NCI-H2171 (cell line): ENCODE measurements around the gene RHBDL3.
"Not testable (repeated sequence)": the region's sequence is repeated elsewhere in the genome, so short reads cannot be mapped to it uniquely, and the experiment has no call there.

Experiments
- DNase-seq: peaks from one replicate; lab custom pipeline; 2025; lab: John Stamatoyannopoulos, UW

Gene RHBDL3

GRCh38 chr17:32289471-32290070 is 23.9 kb downstream of the RHBDL3 start:
- DNase-seq: no peak

- no peak for DNase-seq
Observed at GRCh38 chr17:32292094-32292493, 26.5 kb downstream of the RHBDL3 start.

DNA sequence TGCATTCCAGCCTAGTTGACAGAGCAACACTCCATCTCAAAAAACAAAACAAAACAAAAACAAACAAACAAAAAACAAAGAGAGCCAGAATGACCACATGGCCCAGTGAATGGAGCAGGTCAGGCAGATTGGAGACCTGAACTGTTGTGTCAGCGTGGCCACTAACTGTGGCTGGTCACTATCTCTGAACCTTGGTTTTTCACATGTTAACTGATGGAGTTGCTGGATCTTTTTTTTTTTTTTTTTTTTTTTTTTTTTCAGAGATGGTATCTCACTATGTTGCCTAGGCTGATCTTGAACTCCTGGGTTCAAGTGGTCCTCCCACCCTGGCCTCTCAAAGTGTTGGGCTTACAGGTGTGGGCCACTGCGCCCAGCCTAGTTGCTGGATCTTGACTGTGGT is 31.8 kb downstream of the RHBDL3 start:
- no peak for DNase-seq

DNA sequence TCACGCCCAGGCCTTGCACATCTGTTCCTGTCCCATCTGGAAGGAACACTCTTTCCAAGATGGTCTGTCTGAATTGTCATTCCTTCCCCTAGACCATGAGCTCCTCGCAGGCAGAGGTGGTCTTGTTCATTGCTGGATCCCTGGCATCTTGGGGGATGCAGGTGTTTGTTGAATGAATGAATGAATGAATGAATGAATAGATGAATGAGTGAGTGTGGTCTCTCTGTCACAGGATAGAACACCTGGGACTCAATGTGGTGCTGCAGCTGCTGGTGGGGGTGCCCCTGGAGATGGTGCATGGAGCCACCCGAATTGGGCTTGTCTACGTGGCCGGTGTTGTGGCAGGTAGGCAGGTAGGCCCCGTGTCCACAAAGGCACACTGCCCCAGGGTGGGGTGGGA is 32.2 kb downstream of the RHBDL3 start:
- DNase-seq: no peak

DNA sequence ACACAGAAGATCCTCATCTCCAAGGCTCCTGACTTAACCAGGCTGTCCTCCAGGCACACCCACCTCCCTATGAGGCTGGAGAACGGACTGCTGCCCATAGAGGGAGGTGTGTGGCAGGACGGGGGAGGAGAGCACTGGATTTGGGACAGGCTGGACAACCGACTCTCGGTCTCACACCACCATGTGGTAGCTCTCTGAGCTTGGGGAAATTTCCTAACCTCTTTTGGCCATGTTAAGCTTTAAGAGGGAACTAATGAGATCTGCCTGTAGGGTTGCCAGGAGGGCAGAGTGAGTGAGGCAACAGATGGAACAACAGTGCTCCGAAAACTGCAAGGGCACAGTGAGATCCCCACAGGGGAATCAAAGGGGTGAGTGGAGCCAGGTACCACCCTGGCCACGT is 32.7 kb downstream of the RHBDL3 start:
- peak; percentile 63 for DNase-seq

- DNase-seq: peak; percentile 76
Observed at GRCh38 chr17:32298721-32299579, 33.3 kb downstream of the RHBDL3 start.

DNA sequence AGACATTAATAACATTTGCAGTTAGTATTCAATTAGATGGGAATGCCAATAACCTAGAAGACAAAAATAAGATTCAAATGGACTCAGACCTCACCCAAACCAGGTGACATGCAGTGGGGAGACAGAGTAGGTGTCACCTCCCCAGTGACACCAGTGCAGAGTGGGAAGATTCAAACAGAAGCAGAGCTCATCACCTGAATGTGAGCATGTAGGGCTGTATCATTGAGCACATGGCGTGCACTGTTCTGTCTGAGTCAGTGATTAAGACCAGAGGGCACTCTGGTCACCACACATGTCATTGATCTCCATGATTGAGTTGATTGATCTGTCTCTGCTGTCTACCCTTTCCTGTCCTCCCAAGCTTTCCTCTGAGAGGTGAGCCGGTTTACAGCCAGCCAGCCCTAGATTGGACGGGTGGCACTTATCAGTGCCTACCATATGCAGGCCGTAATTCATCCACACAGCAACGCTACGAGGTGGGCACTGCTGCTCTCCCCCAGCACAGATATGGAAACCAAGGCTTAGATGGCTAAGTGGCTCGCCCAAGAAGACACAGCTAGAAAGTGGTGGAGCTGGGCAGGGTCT is 34.0 kb downstream of the RHBDL3 start:
- DNase-seq: no peak

DNA sequence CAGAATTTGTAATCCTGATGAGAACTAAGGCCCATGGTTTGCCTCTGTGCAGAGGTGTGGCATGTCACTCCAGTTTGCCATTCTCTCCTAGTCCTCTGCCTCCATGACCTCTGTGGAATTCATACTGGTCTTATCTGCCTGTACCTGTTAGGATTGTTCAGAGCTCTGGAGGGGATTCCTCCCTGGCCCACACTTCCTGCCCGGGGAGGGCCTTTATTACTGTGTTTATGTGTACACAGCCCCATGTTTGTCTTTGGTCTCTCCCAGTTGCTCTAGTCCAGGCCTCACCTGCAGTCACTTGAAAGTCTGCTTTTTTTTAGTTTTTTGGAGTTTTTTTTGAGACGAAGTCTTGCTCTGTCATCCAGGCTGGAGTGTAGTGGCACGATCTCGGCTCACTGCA is 36.4 kb downstream of the RHBDL3 start:
- no peak for DNase-seq

DNA sequence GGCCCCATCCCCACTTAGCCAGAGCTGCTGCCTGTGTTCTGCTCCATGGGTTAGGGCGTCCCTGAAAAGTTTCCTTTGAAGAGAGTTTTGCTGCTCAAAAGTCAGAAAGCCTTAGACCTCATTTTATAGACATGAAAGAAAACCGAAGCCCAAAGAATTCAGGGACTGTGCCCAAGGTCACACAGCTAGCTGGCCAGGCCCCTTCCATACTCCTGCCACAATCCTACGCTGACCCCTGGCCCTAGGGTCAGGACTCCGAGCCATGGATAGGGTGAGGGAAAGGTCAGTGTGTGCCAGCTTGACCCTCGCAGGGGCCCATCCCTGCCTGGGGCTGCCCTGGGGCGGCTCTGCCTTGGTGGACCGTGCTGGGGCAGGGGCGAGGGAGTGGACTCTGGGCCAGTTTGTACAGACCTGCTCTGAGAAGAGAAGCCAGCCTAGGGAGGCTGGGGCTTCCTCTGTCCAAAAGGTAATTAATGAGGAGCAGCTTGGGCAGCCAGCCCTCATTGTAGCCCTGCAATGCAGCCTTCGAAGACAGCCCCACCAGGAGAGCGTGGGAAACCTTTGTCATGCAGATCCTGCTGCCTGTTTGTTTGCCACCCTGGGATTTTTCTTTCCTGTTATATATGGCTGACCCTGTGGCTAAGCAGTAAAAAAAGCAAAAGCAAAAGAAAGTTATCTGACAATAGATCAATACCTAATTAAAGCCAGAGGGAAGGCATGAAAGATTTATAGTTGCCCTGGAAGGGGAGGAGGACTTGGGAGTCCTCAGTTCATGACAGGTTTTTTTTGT is 37.4 kb downstream of the RHBDL3 start:
- DNase-seq: no peak

GRCh38 chr17:32303781-32304288 is 38.2 kb downstream of the RHBDL3 start:
- no peak for DNase-seq

GRCh38 chr17:32305049-32305448 is 39.4 kb downstream of the RHBDL3 start:
- no peak for DNase-seq

- DNase-seq: no peak
Observed at GRCh38 chr17:32307658-32308057, 42.0 kb downstream of the RHBDL3 start.

DNA sequence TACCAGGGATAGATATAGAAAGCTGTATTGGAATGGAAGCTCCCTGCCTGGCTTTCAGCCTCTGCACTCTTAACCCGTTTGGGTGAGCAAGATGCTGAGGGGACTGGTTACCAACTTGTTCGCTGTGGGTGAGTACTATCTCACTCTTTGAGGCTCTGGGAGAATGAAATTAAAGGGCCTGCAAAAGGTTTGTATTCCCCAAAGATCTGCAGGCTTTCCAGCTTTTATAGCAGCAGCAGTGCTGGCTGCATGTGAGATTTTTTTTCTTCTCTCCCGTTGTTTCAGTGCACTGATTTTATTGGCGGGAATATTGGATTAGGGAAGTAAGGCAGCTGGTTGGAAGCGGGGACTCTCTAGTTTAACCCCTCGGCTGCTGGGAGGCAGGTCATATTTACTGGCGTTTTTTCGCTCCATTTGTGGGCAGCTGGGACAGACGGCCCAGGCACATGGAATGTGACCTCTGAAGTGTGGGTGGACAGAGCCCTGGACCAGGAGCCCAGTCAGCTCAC is 45.5 kb downstream of the RHBDL3 start:
- DNase-seq: peak; percentile 83

- DNase-seq: peak; percentile 53
Observed at GRCh38 chr17:32314636-32315035, 49.0 kb downstream of the RHBDL3 start.

GRCh38 chr17:32315171-32315570 is 49.5 kb downstream of the RHBDL3 start:
- no peak for DNase-seq

DNA sequence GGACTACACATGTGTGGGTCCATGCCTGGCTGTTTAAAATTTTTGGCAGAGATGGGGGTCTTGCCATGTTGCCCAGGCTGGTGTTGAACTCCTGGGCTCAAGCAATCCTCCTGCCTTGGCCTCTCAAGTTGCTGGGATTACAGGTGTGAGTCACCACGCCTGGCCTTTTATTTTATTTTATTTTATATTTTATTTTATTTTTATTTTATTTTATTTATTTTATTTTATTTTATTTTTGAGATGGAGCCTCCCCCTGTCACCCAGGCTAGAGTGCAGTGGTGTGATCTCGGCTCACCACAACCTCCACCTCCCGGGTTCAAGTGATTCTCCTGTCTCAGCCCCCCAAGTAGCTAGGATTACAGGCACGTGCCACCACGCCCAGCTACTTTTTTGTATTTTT is 51.0 kb downstream of the RHBDL3 start:
- DNase-seq: not testable (repeated sequence)

GRCh38 chr17:32317353-32317752 is 51.7 kb downstream of the RHBDL3 start:
- DNase-seq: no peak

DNA sequence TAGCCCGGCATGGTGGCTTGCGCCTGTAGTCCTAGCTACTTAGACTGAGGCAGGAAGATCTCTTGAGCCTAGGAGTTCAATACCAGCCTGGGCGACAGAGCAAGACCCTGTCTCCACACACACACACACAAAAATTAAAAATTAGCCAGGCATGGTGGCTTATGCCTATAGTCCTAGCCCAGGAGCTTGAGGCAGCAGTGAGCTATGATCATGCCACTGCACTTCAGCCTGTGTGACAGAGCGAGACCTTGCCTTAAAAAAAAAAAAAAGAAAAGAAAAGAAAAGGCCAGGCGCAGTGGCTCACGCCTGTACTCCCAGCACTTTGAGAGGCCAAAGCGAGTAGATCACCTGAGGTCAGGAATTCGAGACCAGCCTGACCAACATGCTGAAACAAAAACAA is 52.4 kb downstream of the RHBDL3 start:
- DNase-seq: no peak

- peak; percentile 26 for DNase-seq
Observed at GRCh38 chr17:32319548-32319905, 53.9 kb downstream of the RHBDL3 start.

DNA sequence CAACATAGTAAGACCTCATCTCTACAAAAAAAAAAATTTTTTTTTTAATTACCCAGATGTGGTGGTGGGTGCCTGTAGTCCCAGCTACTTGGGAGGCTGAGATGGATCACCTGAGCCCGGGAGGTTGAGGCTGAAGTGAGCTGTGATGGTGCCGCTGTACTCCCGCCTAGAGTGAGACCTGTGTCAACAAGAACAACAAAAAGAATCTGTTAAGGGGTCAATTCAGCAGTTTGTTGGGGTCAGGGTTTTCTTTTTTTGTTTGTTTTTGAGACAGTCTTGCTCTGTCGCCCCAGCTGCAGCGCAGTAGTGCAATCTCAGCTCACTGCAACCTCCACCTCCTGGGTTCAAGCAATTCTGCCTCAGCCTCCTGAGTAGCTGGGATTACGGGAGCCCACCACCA is 54.4 kb downstream of the RHBDL3 start:
- not testable (repeated sequence) for DNase-seq

- DNase-seq: no peak
Observed at GRCh38 chr17:32320847-32321246, 55.2 kb downstream of the RHBDL3 start.

DNA sequence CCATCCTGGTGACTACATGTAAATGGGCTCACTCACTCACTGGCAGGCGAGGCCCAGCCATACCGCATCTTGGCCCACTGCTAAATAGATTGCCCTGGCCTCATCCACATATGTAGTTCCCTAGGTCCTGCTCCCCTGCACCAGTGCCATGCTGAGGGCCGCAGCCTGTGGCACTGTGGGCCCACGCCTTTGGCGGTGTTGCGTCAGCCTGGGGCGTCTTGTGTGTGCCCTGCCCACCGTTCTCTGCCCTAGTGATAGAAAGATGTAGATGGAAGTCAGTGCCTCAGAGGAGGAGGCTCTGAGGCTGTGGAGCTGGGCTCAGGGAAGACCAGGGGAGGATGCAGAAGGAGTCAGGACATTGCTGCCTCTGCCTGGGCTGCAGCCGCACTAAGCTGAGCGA is 57.4 kb downstream of the RHBDL3 start:
- no peak for DNase-seq
